ENCODE measurements around the gene VWDE. TPM values are rescaled to one million over a fixed set of nuclear protein-coding genes. Genes with fewer than 3 reads are reported as not detected.

Gene VWDE
- polyA plus RNA-seq, 1 donor from 2014 or later = 0.27 TPM

GRCh38 chr7:12297283-12298108 is 106.2 kb downstream of the VWDE start:
- H2AFZ ChIP-seq (ENCODE audit: low read depth, low read length) = no peak overlapping the region
- no peak overlapping the region for H3K4me3 ChIP-seq (ENCODE audit: low read length)
- H3K79me2 ChIP-seq (replicated peaks; ENCODE audit: insufficient read depth, low read length) = no peaks in the 10 kb centered on the region
- TF ChIP-seq SMC3 (conservative IDR thresholded peaks at IDR 0.05; ENCODE audit: poor library complexity) = no peak
- no peak for TF ChIP-seq MXI1 (conservative IDR thresholded peaks at IDR 0.05; ENCODE audit: poor library complexity, severe bottlenecking)
- TF ChIP-seq EZH2 (IDR thresholded peaks at IDR 0.05; ENCODE audit: borderline replicate concordance, insufficient read depth, low read length, poor library complexity, severe bottlenecking) = no peak
- TF ChIP-seq EP300 (conservative IDR thresholded peaks at IDR 0.05; ENCODE audit: poor library complexity, severe bottlenecking) = no peak
- no peak for TF ChIP-seq CTCF (IDR thresholded peaks at IDR 0.05; ENCODE audit: poor library complexity, severe bottlenecking)
- TF ChIP-seq TAF1 (IDR thresholded peaks at IDR 0.05; ENCODE audit: low read depth) = no peak
- TF ChIP-seq RAD21 (conservative IDR thresholded peaks at IDR 0.05) = no peak
- TF ChIP-seq POLR2AphosphoS5 (IDR thresholded peaks at IDR 0.05) = no peak
- no peak for TF ChIP-seq REST (IDR thresholded peaks at IDR 0.05; ENCODE audit: borderline replicate concordance)
- no peaks in the 10 kb centered on the region for H3K9me3 ChIP-seq (ENCODE audit: low read length)
- H3K27me3 ChIP-seq (ENCODE audit: insufficient read depth, low read depth, low read length) = no peaks in the 10 kb centered on the region
- no peaks in the 10 kb centered on the region for H4K20me1 ChIP-seq (ENCODE audit: insufficient read depth)
- H3K9ac ChIP-seq (ENCODE audit: low read length) = no peak overlapping the region
- no peak overlapping the region for H3K27ac ChIP-seq (ENCODE audit: low read length)
- no peaks in the 10 kb centered on the region for H3K36me3 ChIP-seq (ENCODE audit: insufficient read depth, low read length)
- no peaks in the 10 kb centered on the region for H3F3A ChIP-seq (ENCODE audit: insufficient read depth, low read length, poor library complexity, severe bottlenecking)
- no peaks in the 10 kb centered on the region for H3K9me2 ChIP-seq (ENCODE audit: insufficient read depth, low read length)
- H3K4me2 ChIP-seq (ENCODE audit: low read length) = no peak overlapping the region

GRCh38 chr7:12296051-12296570 is 107.6 kb downstream of the VWDE start:
- H3K9me3 ChIP-seq (ENCODE audit: low read length) = no peaks in the 10 kb centered on the region
- H2AFZ ChIP-seq (ENCODE audit: low read depth, low read length) = no peak overlapping the region
- TF ChIP-seq REST (IDR thresholded peaks at IDR 0.05; ENCODE audit: borderline replicate concordance) (no peak), EZH2 (IDR thresholded peaks at IDR 0.05; ENCODE audit: borderline replicate concordance, insufficient read depth, low read length, poor library complexity, severe bottlenecking) (no peak), SMC3 (conservative IDR thresholded peaks at IDR 0.05; ENCODE audit: poor library complexity) (no peak)
- no peaks in the 10 kb centered on the region for H3K36me3 ChIP-seq (ENCODE audit: insufficient read depth, low read length)
- H3K9me2 ChIP-seq (ENCODE audit: insufficient read depth, low read length) = no peaks in the 10 kb centered on the region
- H3K27ac ChIP-seq (ENCODE audit: low read length) = no peak overlapping the region
- no peak overlapping the region for H3K9ac ChIP-seq (ENCODE audit: low read length)
- H4K20me1 ChIP-seq (ENCODE audit: insufficient read depth) = no peaks in the 10 kb centered on the region
- H3K4me2 ChIP-seq (ENCODE audit: low read length) = no peak overlapping the region
- no peaks in the 10 kb centered on the region for H3K79me2 ChIP-seq (replicated peaks; ENCODE audit: insufficient read depth, low read length)
- H3F3A ChIP-seq (ENCODE audit: insufficient read depth, low read length, poor library complexity, severe bottlenecking) = no peaks in the 10 kb centered on the region
- H3K4me3 ChIP-seq (ENCODE audit: low read length) = no peak overlapping the region
- H3K27me3 ChIP-seq (ENCODE audit: insufficient read depth, low read depth, low read length) = no peaks in the 10 kb centered on the region

All from neural cell (in vitro differentiated cells).